ENCODE data around the gene STAU1. TPM values are rescaled to one million over a fixed set of nuclear protein-coding genes. Genes with fewer than 3 reads are reported as not detected.

The STAU1 gene
- polyA plus RNA-seq, 3 donors: 17.3 to 34.2 (median 24.0) TPM

DNA sequence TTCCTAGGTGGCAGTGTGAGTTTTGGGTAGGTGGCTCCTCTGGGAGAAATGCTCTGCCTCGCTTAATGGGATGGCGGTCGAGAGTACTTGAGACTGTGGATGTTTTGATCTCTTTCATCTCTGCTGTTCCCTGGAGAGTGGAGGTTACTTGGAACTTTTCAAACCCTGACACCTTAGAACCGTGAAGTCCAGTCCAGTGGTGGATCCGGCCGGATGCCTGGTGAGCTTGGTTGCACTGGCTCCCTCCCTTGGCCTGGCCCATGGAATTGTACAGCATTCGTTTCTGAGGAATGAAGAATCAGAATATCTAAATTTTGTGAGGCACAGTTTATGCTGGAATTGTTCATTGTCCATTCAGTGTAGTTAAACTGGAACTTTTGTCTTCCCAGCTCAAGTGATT, 91.0 kb downstream of the STAU1 start:
- peak overlapping the region in 1 of 2 donors; percentile 23 for H3K27ac ChIP-seq (ENCODE audit: low read depth in 1 of 2, low read length in 2 of 2)

GRCh38 chr20:49096203-49096730, 91.9 kb downstream of the STAU1 start:
- Mint-ChIP-seq H3K4me3 (no peak overlapping the region), H3K27me3 (ENCODE audit: low read depth in 3 of 3) (peaks cover 0 to 1% (median 0%) of the 10 kb centered on the region in 3 donors), H3K9me3 (no peaks in the 10 kb centered on the region), H3K36me3 (peaks cover 66 to 79% of the 10 kb centered on the region in 2 donors), H3K4me1 (peaks cover 8% of the 10 kb centered on the region), H3K27ac (peak overlapping the region in 3 of 7 donors; percentile 16 to 62 (median 19))
- peaks cover 0 to 9% of the 10 kb centered on the region in 2 donors for H3K4me1 ChIP-seq (ENCODE audit: control insufficient read depth in 1 of 2, insufficient read depth in 2 of 2, low read length in 2 of 2)
- no peaks in the 10 kb centered on the region for H3K9me3 ChIP-seq (replicated peaks in 1 of 2; ENCODE audit: control insufficient read depth in 1 of 2, insufficient read depth in 1 of 2, low read length in 2 of 2)
- intact Hi-C loops (cut with micrococcal nuclease): no loop called here
- no peak for DNase-seq
- no peak overlapping the region for H3K4me3 ChIP-seq (replicated peaks in 1 of 3; ENCODE audit: low read depth in 2 of 3, low read length in 3 of 3)
- no peak overlapping the region for H3K27ac ChIP-seq (ENCODE audit: low read depth in 1 of 2, low read length in 2 of 2)
- no peaks in the 10 kb centered on the region for H3K79me2 ChIP-seq (ENCODE audit: insufficient read depth, low read length)
- 97% methylated on average over 7 of the region's 7 CpGs for WGBS (ENCODE audit: insufficient coverage)
- no peak overlapping the region for H3K9ac ChIP-seq (ENCODE audit: insufficient read depth, low read length, poor library complexity, severe bottlenecking)
- no peak overlapping the region for H2AFZ ChIP-seq (ENCODE audit: insufficient read depth, low read depth, low read length, poor library complexity, severe bottlenecking)
- H4K20me1 ChIP-seq (ENCODE audit: insufficient read depth, low read length): no peaks in the 10 kb centered on the region
- TF ChIP-seq CTCF (IDR thresholded peaks at IDR 0.05): no peak
- H3K36me3 ChIP-seq (replicated peaks in 1 of 2; ENCODE audit: control insufficient read depth in 1 of 2, insufficient read depth in 2 of 2, low read length in 2 of 2): peaks cover 65 to 77% of the 10 kb centered on the region in 2 donors
- no peak overlapping the region for H3K4me2 ChIP-seq (replicated peaks; ENCODE audit: extremely low read depth, low read length, poor library complexity, severe bottlenecking)
- H3K27me3 ChIP-seq (ENCODE audit: control insufficient read depth in 2 of 2, insufficient read depth in 2 of 2, low read length in 2 of 2): no peaks in the 10 kb centered on the region

More for the DNA sequence above, 91.0 kb downstream of the STAU1 start:
- Histone ChIP-seq H3K4me2 (replicated peaks; ENCODE audit: extremely low read depth, low read length, poor library complexity, severe bottlenecking) (no peak overlapping the region), H3K4me1 (ENCODE audit: control insufficient read depth in 1 of 2, insufficient read depth in 2 of 2, low read length in 2 of 2) (peaks cover 0 to 11% of the 10 kb centered on the region in 2 donors), H3K36me3 (replicated peaks in 1 of 2; ENCODE audit: control insufficient read depth in 1 of 2, insufficient read depth in 2 of 2, low read length in 2 of 2) (peaks cover 64 to 77% of the 10 kb centered on the region in 2 donors), H3K79me2 (ENCODE audit: insufficient read depth, low read length) (no peaks in the 10 kb centered on the region), H4K20me1 (ENCODE audit: insufficient read depth, low read length) (peaks cover 8% of the 10 kb centered on the region), H3K4me3 (replicated peaks in 1 of 3; ENCODE audit: low read depth in 2 of 3, low read length in 3 of 3) (no peak overlapping the region), H3K9ac (ENCODE audit: insufficient read depth, low read length, poor library complexity, severe bottlenecking) (no peak overlapping the region), H2AFZ (ENCODE audit: insufficient read depth, low read depth, low read length, poor library complexity, severe bottlenecking) (no peak overlapping the region), H3K9me3 (replicated peaks in 1 of 2; ENCODE audit: control insufficient read depth in 1 of 2, insufficient read depth in 1 of 2, low read length in 2 of 2) (no peaks in the 10 kb centered on the region), H3K27me3 (ENCODE audit: control insufficient read depth in 2 of 2, insufficient read depth in 2 of 2, low read length in 2 of 2) (no peaks in the 10 kb centered on the region)
- Mint-ChIP-seq H3K36me3 (peaks cover 63 to 79% of the 10 kb centered on the region in 2 donors), H3K27ac (peak overlapping the region in 3 of 7 donors; percentile 1 to 63 (median 46)), H3K4me1 (peaks cover 9% of the 10 kb centered on the region), H3K4me3 (no peak overlapping the region), H3K27me3 (ENCODE audit: low read depth in 3 of 3) (peaks cover 0 to under 1% (median 0%) of the 10 kb centered on the region in 3 donors), H3K9me3 (no peaks in the 10 kb centered on the region)
- DNase-seq: no peak
- no peak for TF ChIP-seq CTCF (IDR thresholded peaks at IDR 0.05)
- WGBS (ENCODE audit: insufficient coverage): 98% methylated on average over 4 of the region's 7 CpGs
- intact Hi-C loops (cut with micrococcal nuclease): no loop called here

Data from CD14-positive monocyte (primary cell).